PC-3 (cell line): Measurements from ENCODE around the gene NBDY.

Experiments used
- EZH2 ChIP-seq: fragments of 300-600 bp; sonication (generic); IDR thresholded peaks from one replicate; pipeline ENCODE4 v1.6.1; 2017; ENCODE audit warnings: antibody characterized with exemption, mild to moderate bottlenecking, low read length; ENCODE audit not compliant: unreplicated experiment
- EZH2phosphoT487 ChIP-seq: fragments of 300-600 bp; sonication (generic); IDR thresholded peaks from 2 replicates; pipeline ENCODE4 v1.6.1; 2018; ENCODE audit warnings: mild to moderate bottlenecking, antibody characterized with exemption, low read length, borderline replicate concordance
- TF ChIP-seq, protein P1 (sequence below): fragments of 300-600 bp; sonication (generic); conservative IDR thresholded peaks from 2 replicates; pipeline ENCODE4 v1.5.1; 2017; ENCODE audit warnings: antibody characterized with exemption, low read depth, mild to moderate bottlenecking, low read length

DNA sequence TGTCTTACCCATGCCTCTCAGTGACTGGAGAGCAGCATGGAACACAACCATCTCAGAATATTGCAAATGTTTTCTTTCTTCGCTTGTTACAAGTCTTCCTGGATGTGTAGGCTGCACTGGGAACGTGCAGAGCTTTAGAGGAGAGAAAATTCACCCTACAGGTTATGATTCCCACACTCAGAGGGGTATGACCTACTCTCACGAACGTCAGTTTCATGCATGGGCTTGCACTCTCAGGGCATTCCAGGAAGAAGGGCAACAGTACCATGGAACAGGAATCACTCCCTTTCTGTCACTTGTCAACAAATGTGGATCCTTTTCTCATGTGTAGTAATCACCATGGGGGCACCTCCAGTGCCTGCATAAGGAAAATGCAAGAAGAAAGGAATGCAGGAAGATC lies 75.8 kb downstream of the NBDY start:
- TF ChIP-seq, protein P1, sequence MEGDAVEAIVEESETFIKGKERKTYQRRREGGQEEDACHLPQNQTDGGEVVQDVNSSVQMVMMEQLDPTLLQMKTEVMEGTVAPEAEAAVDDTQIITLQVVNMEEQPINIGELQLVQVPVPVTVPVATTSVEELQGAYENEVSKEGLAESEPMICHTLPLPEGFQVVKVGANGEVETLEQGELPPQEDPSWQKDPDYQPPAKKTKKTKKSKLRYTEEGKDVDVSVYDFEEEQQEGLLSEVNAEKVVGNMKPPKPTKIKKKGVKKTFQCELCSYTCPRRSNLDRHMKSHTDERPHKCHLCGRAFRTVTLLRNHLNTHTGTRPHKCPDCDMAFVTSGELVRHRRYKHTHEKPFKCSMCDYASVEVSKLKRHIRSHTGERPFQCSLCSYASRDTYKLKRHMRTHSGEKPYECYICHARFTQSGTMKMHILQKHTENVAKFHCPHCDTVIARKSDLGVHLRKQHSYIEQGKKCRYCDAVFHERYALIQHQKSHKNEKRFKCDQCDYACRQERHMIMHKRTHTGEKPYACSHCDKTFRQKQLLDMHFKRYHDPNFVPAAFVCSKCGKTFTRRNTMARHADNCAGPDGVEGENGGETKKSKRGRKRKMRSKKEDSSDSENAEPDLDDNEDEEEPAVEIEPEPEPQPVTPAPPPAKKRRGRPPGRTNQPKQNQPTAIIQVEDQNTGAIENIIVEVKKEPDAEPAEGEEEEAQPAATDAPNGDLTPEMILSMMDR: no peak
- TF ChIP-seq EZH2phosphoT487 (no peak), EZH2 (no peak)
